GM12874 (cell line): ENCODE measurements around the gene ZCCHC10.

Experiments used
- CTCF ChIP-seq: IDR thresholded peaks from 2 replicates; pipeline ENCODE4 v1.5.1; 2011; ENCODE audit warnings: low read depth, mild to moderate bottlenecking, control low read depth, low read length, moderate library complexity; ENCODE audit not compliant: insufficient read depth

ZCCHC10 gene

GRCh38 chr5:133025804-133026663, at the start of gene ZCCHC10:
Gene ZCCHC10 (minus strand): TSS chr5:133026549. CDS start chr5:133026537, 12 bp downstream.
- TF ChIP-seq CTCF: no peak

- no peak for TF ChIP-seq CTCF
Observed at GRCh38 chr5:133075572-133076536, 49.5 kb upstream of the ZCCHC10 start.

GRCh38 chr5:133072021-133072420, 45.7 kb upstream of the ZCCHC10 start:
- TF ChIP-seq CTCF: no peak

GRCh38 chr5:133066045-133066444, 39.7 kb upstream of the ZCCHC10 start:
- no peak for TF ChIP-seq CTCF

GRCh38 chr5:133065471-133065870, 39.1 kb upstream of the ZCCHC10 start:
- TF ChIP-seq CTCF: no peak

- TF ChIP-seq CTCF: no peak
Observed at GRCh38 chr5:133063965-133064364, 37.6 kb upstream of the ZCCHC10 start.

GRCh38 chr5:133062276-133062675, 35.9 kb upstream of the ZCCHC10 start:
- TF ChIP-seq CTCF: no peak
